HFFc6 (cell line): Measurements from ENCODE around the gene CERS6. TPM values are rescaled to one million over a fixed set of nuclear protein-coding genes. Genes with fewer than 3 reads are reported as not detected.
"Not testable (repeated sequence)": the region's sequence is repeated elsewhere in the genome, so short reads cannot be mapped to it uniquely, and the experiment has no call there.

Source experiments
- DNase-seq: peaks from one replicate; pipeline ENCODE4 v3.0.0-alpha.2; 2018
- H3K27ac Mint-ChIP-seq: 2 replicates; pipeline ENCODE4 v1.8.0; 2020; ENCODE audit warnings: mild to moderate bottlenecking, mixed read lengths
- H3K27me3 Mint-ChIP-seq: 2 replicates; pipeline ENCODE4 v1.8.0; 2021; ENCODE audit warnings: mild to moderate bottlenecking, moderate library complexity, mixed read lengths; ENCODE audit not compliant: insufficient read depth
- H3K36me3 Mint-ChIP-seq: 2 replicates; pipeline ENCODE4 v1.8.0; 2021; ENCODE audit warnings: low read depth, mixed read lengths
- H3K4me1 Mint-ChIP-seq: 2 replicates; pipeline ENCODE4 v1.8.0; 2020; ENCODE audit warnings: low read depth, mixed read lengths
- H3K4me3 Mint-ChIP-seq: 2 replicates; pipeline ENCODE4 v1.8.0; 2020; ENCODE audit warnings: mild to moderate bottlenecking, moderate library complexity, mixed read lengths
- H3K9me3 Mint-ChIP-seq: 2 replicates; pipeline ENCODE4 v1.8.0; 2020; ENCODE audit warnings: mild to moderate bottlenecking, mixed read lengths
- long read RNA-seq: library from polyadenylated mRNA; unstranded; transcript quantifications from one replicate; pipeline ENCODE4 v2.0.0, GENCODE V29; 2019
- total RNA-seq, 6 experiments: library from RNA; stranded (reverse); fragmentation: NEBNext Ultra II Directional; extraction: Animal tissue kit (Norgen Biotek cat#: 25700); gene quantifications; 2 replicates in 1 of 6; 3 replicates in 5 of 6; pipeline ENCODE4 v1.2.3, GENCODE V29; 2021
- TF ChIP-seq, protein P1 (sequence below): fragments of 200-600 bp; sonication (generic); IDR thresholded peaks from 2 replicates; pipeline ENCODE4 v1.5.0; 2021; ENCODE audit warnings: antibody characterized with exemption, mild to moderate bottlenecking

The CERS6 gene
- total RNA-seq: 1 to 10 TPM; 6.2 to 9.9 (median 7.5) TPM
- long read RNA-seq, full-length matches to known transcripts: 1 of 8 reads
- long read RNA-seq, partial matches to known transcripts: 1 of 8 reads
- long read RNA-seq, other reads (novel, unspliced or antisense): 6 of 8 reads

GRCh38 chr2:168455645-168456520 lies at the start of gene CERS6:
TSS of gene CERS6 (plus strand) at chr2:168456272. CDS start at chr2:168456449, 177 bp downstream.
- H3K4me1 Mint-ChIP-seq: peaks cover 14% of the 10 kb centered on the region
- DNase-seq: peak; percentile 94
- H3K27me3 Mint-ChIP-seq: peaks cover 1% of the 10 kb centered on the region
- peak within 1 kb of the TSS; percentile 37; the same call in 1 of the 2 replicates for H3K27ac Mint-ChIP-seq
- H3K36me3 Mint-ChIP-seq: no peaks in the 10 kb centered on the region
- no peaks in the 10 kb centered on the region for H3K9me3 Mint-ChIP-seq
- no peak within 1 kb of the TSS; the same call in 1 of the 2 replicates for H3K4me3 Mint-ChIP-seq
- TF ChIP-seq, protein P1, sequence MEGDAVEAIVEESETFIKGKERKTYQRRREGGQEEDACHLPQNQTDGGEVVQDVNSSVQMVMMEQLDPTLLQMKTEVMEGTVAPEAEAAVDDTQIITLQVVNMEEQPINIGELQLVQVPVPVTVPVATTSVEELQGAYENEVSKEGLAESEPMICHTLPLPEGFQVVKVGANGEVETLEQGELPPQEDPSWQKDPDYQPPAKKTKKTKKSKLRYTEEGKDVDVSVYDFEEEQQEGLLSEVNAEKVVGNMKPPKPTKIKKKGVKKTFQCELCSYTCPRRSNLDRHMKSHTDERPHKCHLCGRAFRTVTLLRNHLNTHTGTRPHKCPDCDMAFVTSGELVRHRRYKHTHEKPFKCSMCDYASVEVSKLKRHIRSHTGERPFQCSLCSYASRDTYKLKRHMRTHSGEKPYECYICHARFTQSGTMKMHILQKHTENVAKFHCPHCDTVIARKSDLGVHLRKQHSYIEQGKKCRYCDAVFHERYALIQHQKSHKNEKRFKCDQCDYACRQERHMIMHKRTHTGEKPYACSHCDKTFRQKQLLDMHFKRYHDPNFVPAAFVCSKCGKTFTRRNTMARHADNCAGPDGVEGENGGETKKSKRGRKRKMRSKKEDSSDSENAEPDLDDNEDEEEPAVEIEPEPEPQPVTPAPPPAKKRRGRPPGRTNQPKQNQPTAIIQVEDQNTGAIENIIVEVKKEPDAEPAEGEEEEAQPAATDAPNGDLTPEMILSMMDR: no peak

- not testable (repeated sequence) for H3K4me1 Mint-ChIP-seq, H3K27ac Mint-ChIP-seq, H3K27me3 Mint-ChIP-seq, DNase-seq, H3K36me3 Mint-ChIP-seq, H3K4me3 Mint-ChIP-seq
- peaks cover 16% of the 10 kb centered on the region for H3K9me3 Mint-ChIP-seq
These were observed 43.8 kb upstream of the CERS6 start for GRCh38 chr2:168412301-168412700.

DNA sequence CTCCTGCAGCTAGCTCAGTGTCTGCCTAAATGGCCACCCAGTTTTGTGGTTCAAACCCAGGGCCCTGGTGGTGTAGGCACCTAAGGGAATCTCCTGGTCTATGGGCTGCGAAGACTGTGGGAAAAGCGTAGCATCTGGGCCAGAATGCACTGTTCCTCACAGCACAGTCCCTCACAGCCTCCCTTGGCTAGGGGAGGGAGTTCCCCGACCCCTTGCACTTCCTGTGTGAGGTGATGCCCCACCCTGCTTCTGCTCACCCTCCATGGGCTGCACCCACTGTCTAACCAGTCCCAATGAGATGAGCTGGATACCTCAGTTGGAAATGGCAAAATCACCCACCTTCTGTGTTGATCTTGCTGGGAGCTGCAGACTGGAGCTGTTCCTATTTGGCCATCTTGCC lies 43.0 kb upstream of the CERS6 start:
- not testable (repeated sequence) for H3K27me3 Mint-ChIP-seq, H3K27ac Mint-ChIP-seq, H3K4me3 Mint-ChIP-seq, DNase-seq, H3K36me3 Mint-ChIP-seq, H3K9me3 Mint-ChIP-seq, H3K4me1 Mint-ChIP-seq

GRCh38 chr2:168416555-168416954 lies 39.5 kb upstream of the CERS6 start:
- peaks cover 6% of the 10 kb centered on the region for H3K27me3 Mint-ChIP-seq
- TF ChIP-seq, protein P1: no peak
- no peak overlapping the region for H3K4me3 Mint-ChIP-seq
- DNase-seq: no peak
- peaks cover 6% of the 10 kb centered on the region; the same call in 1 of the 2 replicates for H3K9me3 Mint-ChIP-seq
- no peaks in the 10 kb centered on the region for H3K4me1 Mint-ChIP-seq
- no peaks in the 10 kb centered on the region for H3K36me3 Mint-ChIP-seq
- H3K27ac Mint-ChIP-seq: no peak overlapping the region

DNA sequence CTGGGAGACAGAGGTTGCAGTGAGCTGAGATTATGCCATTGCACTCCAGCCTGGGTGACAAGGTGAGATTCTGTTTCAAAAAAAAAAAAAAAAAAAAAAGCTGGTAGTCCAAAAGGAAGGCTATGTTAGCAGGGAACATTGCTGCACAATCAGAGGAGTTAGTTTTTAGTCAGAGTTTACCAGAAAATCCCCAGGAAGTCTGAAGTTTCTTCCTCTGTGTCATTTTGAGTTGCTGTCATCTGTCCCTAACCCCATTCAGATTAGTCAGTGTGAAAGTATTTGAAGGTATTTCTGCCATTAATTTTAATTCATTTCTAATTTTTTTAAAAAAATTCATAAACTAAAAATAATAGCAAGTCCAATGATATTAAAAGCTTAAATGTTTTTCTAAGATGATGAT lies 33.5 kb upstream of the CERS6 start:
- no peak for DNase-seq
- H3K36me3 Mint-ChIP-seq: no peaks in the 10 kb centered on the region
- H3K27me3 Mint-ChIP-seq: peaks cover 6% of the 10 kb centered on the region
- H3K27ac Mint-ChIP-seq: no peak overlapping the region
- TF ChIP-seq, protein P1: no peak
- H3K4me1 Mint-ChIP-seq: no peaks in the 10 kb centered on the region; the same call in 1 of the 2 replicates
- H3K4me3 Mint-ChIP-seq: no peak overlapping the region
- H3K9me3 Mint-ChIP-seq: no peaks in the 10 kb centered on the region

DNA sequence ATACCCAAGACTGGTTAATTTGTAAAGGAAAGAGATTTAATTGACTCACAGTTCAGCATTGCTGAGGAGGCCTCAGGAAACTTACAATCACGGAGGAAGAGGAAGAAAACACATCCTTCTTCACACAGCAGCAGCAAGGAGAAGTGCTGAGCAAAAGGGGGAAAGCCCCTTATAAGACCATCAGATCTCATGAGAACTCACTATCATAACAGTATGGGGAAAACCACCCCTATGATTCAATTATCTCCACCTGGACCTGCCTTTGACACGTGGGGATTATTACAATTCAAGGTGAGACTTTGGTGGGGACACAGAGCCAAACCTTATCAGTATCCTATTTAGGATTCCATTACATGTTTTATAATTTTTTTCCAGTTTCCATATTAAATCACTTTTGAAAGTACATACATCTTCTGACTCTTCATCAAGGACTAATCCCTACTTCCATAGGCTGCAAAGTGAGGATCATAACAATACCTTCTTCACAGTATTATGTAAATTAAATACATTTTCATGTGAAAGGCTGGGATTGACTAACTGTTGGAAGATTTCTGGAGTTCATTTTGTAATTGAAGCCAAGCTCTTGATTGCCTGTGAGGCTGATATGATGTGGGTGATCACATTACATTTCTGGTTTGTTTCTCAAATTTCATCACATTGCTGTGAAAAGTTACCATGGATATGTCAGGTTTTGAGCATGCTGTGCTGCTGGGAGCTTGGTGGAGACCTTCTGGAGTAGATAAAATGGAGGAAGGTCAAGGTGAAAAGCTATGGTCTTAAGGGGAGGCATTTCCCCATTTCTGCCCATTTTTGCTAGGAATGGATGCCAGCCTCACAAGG lies 31.7 kb upstream of the CERS6 start:
- no peak overlapping the region for H3K27ac Mint-ChIP-seq
- no peaks in the 10 kb centered on the region for H3K9me3 Mint-ChIP-seq
- DNase-seq: no peak
- H3K36me3 Mint-ChIP-seq: no peaks in the 10 kb centered on the region
- no peak overlapping the region for H3K4me3 Mint-ChIP-seq
- no peaks in the 10 kb centered on the region; the same call in 1 of the 2 replicates for H3K4me1 Mint-ChIP-seq
- TF ChIP-seq, protein P1: no peak
- peaks cover 9% of the 10 kb centered on the region for H3K27me3 Mint-ChIP-seq
